ENCODE data around the gene TBC1D10B.

DNA sequence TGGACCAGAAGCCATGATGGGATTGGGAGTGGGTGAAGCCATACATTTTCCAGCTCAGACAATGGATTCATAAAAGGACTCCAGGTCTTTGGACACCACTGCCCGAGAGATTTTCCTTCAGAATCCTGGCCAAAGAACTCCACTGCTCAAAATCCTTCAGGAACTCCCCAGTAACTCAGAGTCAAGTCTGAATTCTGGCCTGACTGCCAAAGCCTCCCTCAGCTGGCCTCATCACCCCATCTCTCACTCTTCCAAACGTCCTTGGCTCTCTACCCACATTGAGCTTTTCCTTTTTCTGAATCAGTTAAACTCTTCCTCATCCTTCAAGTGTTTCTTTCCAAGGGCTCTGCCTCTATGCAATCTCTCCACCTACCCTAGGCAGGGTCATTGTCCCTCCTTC lies 13.2 kb upstream of the TBC1D10B start:
- TF ChIP-seq EP300 (IDR thresholded peaks at IDR 0.05; ENCODE audit: borderline replicate concordance) (no peak), TAF1 (IDR thresholded peaks at IDR 0.05; ENCODE audit: low read depth) (no peak), NFIC (IDR thresholded peaks at IDR 0.05) (no peak), EGR1 (IDR thresholded peaks at IDR 0.05) (no peak), TCF12 (IDR thresholded peaks at IDR 0.05; ENCODE audit: low read depth) (no peak), CREB1 (IDR thresholded peaks at IDR 0.05; ENCODE audit: low read depth) (no peak)
- TF ChIP-seq, protein P1, sequence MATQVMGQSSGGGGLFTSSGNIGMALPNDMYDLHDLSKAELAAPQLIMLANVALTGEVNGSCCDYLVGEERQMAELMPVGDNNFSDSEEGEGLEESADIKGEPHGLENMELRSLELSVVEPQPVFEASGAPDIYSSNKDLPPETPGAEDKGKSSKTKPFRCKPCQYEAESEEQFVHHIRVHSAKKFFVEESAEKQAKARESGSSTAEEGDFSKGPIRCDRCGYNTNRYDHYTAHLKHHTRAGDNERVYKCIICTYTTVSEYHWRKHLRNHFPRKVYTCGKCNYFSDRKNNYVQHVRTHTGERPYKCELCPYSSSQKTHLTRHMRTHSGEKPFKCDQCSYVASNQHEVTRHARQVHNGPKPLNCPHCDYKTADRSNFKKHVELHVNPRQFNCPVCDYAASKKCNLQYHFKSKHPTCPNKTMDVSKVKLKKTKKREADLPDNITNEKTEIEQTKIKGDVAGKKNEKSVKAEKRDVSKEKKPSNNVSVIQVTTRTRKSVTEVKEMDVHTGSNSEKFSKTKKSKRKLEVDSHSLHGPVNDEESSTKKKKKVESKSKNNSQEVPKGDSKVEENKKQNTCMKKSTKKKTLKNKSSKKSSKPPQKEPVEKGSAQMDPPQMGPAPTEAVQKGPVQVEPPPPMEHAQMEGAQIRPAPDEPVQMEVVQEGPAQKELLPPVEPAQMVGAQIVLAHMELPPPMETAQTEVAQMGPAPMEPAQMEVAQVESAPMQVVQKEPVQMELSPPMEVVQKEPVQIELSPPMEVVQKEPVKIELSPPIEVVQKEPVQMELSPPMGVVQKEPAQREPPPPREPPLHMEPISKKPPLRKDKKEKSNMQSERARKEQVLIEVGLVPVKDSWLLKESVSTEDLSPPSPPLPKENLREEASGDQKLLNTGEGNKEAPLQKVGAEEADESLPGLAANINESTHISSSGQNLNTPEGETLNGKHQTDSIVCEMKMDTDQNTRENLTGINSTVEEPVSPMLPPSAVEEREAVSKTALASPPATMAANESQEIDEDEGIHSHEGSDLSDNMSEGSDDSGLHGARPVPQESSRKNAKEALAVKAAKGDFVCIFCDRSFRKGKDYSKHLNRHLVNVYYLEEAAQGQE (IDR thresholded peaks at IDR 0.05; ENCODE audit: low read depth): no peak
- TF ChIP-seq, protein P2, sequence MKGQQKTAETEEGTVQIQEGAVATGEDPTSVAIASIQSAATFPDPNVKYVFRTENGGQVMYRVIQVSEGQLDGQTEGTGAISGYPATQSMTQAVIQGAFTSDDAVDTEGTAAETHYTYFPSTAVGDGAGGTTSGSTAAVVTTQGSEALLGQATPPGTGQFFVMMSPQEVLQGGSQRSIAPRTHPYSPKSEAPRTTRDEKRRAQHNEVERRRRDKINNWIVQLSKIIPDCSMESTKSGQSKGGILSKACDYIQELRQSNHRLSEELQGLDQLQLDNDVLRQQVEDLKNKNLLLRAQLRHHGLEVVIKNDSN (IDR thresholded peaks at IDR 0.05): no peak

All from Ishikawa (cell line).